GM12878 (cell line): ENCODE results near the gene DDX31. TPM values are rescaled to one million over a fixed set of nuclear protein-coding genes. Genes with fewer than 3 reads are reported as not detected.

ENCODE experiments used
- ATAC-seq: fragments of 200-7000 bp; cut with Tn5 transposase; 3 replicates; pipeline ENCODE4 v1.9.1; 2020; ENCODE audit warnings: mild to moderate bottlenecking, moderate library complexity
- BruUV-seq: library from RNA; stranded (reverse); fragments of 400-500 nt; replicated peaks from 2 replicates; lab custom pipeline; 2021; lab: Mats Ljungman, UMichigan
- CTCF ChIA-PET: fragments of 300-600 bp; sonication (Branson Sonifier 250); formaldehyde crosslinking; extraction: SDS; loops from one replicate; lab custom pipeline; 2021; ENCODE audit warnings: inconsistent platforms; lab: Yijun Ruan, JAX
- POLR2A ChIA-PET: fragments of 350-600 bp; formaldehyde crosslinking; extraction: SDS; loops from one replicate; lab custom pipeline; 2021; ENCODE audit warnings: inconsistent platforms; lab: Charles Lee
- RAD21 ChIA-PET: fragments of 300-600 bp; sonication (Branson Sonifier 250); formaldehyde crosslinking; loops from one replicate; lab custom pipeline; 2023; ENCODE audit warnings: antibody characterized with exemption; ENCODE audit not compliant: unreplicated experiment; lab: Charles Lee
- SMC1A ChIA-PET: fragments of 300-600 bp; sonication (Branson Sonifier 250); formaldehyde crosslinking; loops from one replicate; lab custom pipeline; 2023; ENCODE audit not compliant: unreplicated experiment, uncharacterized antibody; lab: Charles Lee
- DNase-seq: peaks from one replicate; pipeline ENCODE4 v3.0.0-alpha.2; 2011; ENCODE audit warnings: low read depth, low spot score
- FAIRE-seq: peaks from 3 replicates; lab custom pipeline; 2011; peaks lifted over from hg19 to GRCh38; lab: Jason Lieb, UNC
- H2AFZ ChIP-seq: 2 replicates; pipeline ENCODE4 v1.6.0; 2011; ENCODE audit warnings: low read depth, low read length, control low read depth; ENCODE audit not compliant: control insufficient read depth
- H3K27ac ChIP-seq: 2 replicates; pipeline ENCODE4 v1.5.1; 2011; ENCODE audit warnings: control low read depth; ENCODE audit not compliant: control insufficient read depth, insufficient read depth
- H3K27me3 ChIP-seq, 2 experiments: replicated peaks in 1 of 2; 2 replicates each; pipeline versions ENCODE4 v1.6.0 to v1.6.1; 2011; ENCODE audit warnings: low read length in 1 of 2; ENCODE audit not compliant: control insufficient read depth in 2 of 2, insufficient read depth in 2 of 2
- H3K36me3 ChIP-seq, 2 experiments: 2 replicates each; pipeline ENCODE4 v1.5.1; 2011; ENCODE audit warnings: low read length in 1 of 2; ENCODE audit not compliant: control insufficient read depth in 2 of 2, insufficient read depth in 2 of 2
- H3K4me1 ChIP-seq: 2 replicates; pipeline ENCODE4 v1.6.1; 2011; ENCODE audit warnings: mild to moderate bottlenecking, low read length, moderate library complexity, mixed read lengths; ENCODE audit not compliant: control insufficient read depth, insufficient read depth
- H3K4me2 ChIP-seq: 2 replicates; pipeline ENCODE4 v1.6.0; 2011; ENCODE audit warnings: control low read depth; ENCODE audit not compliant: control insufficient read depth, insufficient read depth
- H3K4me3 ChIP-seq: fragments of 200-600 bp; sonication (generic); 2 replicates; pipeline ENCODE4 v1.5.1; 2016
- H3K79me2 ChIP-seq: 2 replicates; pipeline ENCODE4 v1.6.0; 2011; ENCODE audit warnings: low read length; ENCODE audit not compliant: control insufficient read depth, insufficient read depth
- H3K9ac ChIP-seq: 2 replicates; pipeline ENCODE4 v1.8.0; 2011; ENCODE audit warnings: low read length, control low read depth, mixed read lengths; ENCODE audit not compliant: control insufficient read depth, insufficient read depth
- H3K9me3 ChIP-seq: replicated peaks from 3 replicates; pipeline ENCODE4 v1.5.1; 2011; ENCODE audit warnings: mild to moderate bottlenecking, low read length; ENCODE audit not compliant: control insufficient read depth, insufficient read depth
- H4K20me1 ChIP-seq: 2 replicates; pipeline ENCODE4 v1.6.0; 2011; ENCODE audit not compliant: control insufficient read depth, insufficient read depth
- CBX3 ChIP-seq: fragments of 200-600 bp; sonication (generic); IDR thresholded peaks from 2 replicates; pipeline ENCODE4 v1.6.1; 2016; ENCODE audit warnings: low read depth, borderline replicate concordance
- CBX5 ChIP-seq: sonication (generic); IDR thresholded peaks from 2 replicates; pipeline ENCODE4 v1.6.1; 2016; ENCODE audit warnings: low read depth, moderate library complexity, mild to moderate bottlenecking, inconsistent platforms
- JUNB ChIP-seq: IDR thresholded peaks from 2 replicates; pipeline ENCODE4 v1.6.1; 2016; ENCODE audit warnings: antibody characterized with exemption, mild to moderate bottlenecking
- REST ChIP-seq: IDR thresholded peaks from 2 replicates; pipeline ENCODE4 v1.6.1; 2012; ENCODE audit warnings: mild to moderate bottlenecking, low read depth, low read length
- in situ Hi-C: fragments of 300-500 bp; cut with MboI; formaldehyde crosslinking; loops from 9 replicates; pipeline ENCODE4 v1.14.3; 2018; ENCODE audit warnings: mixed read lengths
- intact Hi-C: fragments of 100-400 bp; cut with micrococcal nuclease; formaldehyde crosslinking; loops from one replicate; pipeline ENCODE4 v1.14.2; 2022; ENCODE audit not compliant: unreplicated experiment
- polyA plus RNA-seq, 11 experiments: library from polyadenylated mRNA; depleted of rRNA in 4 of 11; unstranded in 6 of 11; stranded (reverse) in 5 of 11; fragments of >200 nt; fragmentation: Nextera tagmentation in 4 of 11; fragmentation: Illumina TruSeq in 1 of 11; extraction: Ambion mirVana in 4 of 11; extraction: Trizol in 1 of 11; gene quantifications; 1 replicate in 1 of 11; 2 replicates in 10 of 11; pipeline versions ENCODE4 v1.2.1 to v1.2.3, GENCODE V29; 2011 to 2016; ENCODE audit warnings: inconsistent platforms in 2 of 11, missing spikeins in 2 of 11, low read depth in 1 of 11
- total RNA-seq, 4 experiments: library from RNA; depleted of rRNA in 3 of 4; stranded (reverse); fragments of >200 nt in 3 of 4; fragmentation: Illumina TruSeq in 1 of 4; extraction: Trizol in 1 of 4; gene quantifications; 2 replicates each; pipeline versions ENCODE4 v1.2.1 to v1.2.3, GENCODE V29; 2013 to 2021

Gene DDX31
- total and polyA plus RNA-seq, 10 of the 15 experiments (the other 5 are each of a cell fraction or from before 2014, with no cell fraction given): 12.1 to 30.8 (median 20.8) TPM

DNA sequence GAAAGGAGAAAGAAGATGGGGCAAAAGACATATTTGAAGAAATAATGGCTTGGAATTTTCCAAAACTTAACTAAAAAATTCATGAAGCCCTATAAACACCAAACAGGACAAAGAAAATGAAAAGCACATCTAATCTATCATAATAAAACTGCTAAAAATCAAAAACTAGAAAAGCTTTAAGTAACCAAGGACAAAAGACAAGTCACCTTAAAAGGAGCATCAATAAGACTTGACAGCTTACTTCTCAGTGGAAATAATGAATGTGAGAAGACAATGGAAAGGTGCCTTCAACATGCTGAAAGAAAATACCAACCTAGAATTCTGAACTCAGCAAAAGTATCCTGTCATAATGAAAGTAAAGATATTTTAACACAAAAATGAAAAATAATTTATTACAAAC lies 27.4 kb upstream of the DDX31 start:
- in situ Hi-C loops (no loop called here), intact Hi-C loops (no loop called here)
- no peaks in the 10 kb centered on the region for H3K79me2 ChIP-seq
- H2AFZ ChIP-seq: no peak overlapping the region
- H4K20me1 ChIP-seq: no peaks in the 10 kb centered on the region
- no peaks in the 10 kb centered on the region; the same call in none of the 3 replicates for H3K9me3 ChIP-seq
- no peak overlapping the region for H3K27ac ChIP-seq
- H3K4me3 ChIP-seq: no peak overlapping the region
- ChIA-PET POLR2A (no interaction called here), CTCF (no interaction called here), SMC1A (interaction anchor here (1.6 kb wide), 1 partner anchor 8 kb away, joined by 4 read pairs; no protein-coding TSS in a partner anchor), RAD21 (no interaction called here)
- TF ChIP-seq JUNB (peak; percentile 9; the same call in 1 of the 2 replicates), REST (no peak), CBX3 (0 out of 2 replicates have a peak, but pooled peaks have one; percentile 98), CBX5 (peak; percentile 86; the same call in 1 of the 2 replicates)
- H3K27me3 ChIP-seq: no peaks in the 10 kb centered on the region
- no peak for ATAC-seq
- no peak for DNase-seq
- BruUV-seq: no TSS peak
- H3K4me1 ChIP-seq: no peaks in the 10 kb centered on the region
- H3K9ac ChIP-seq: no peak overlapping the region
- H3K4me2 ChIP-seq: no peak overlapping the region
- H3K36me3 ChIP-seq: no peaks in the 10 kb centered on the region
- FAIRE-seq: no peak
